Astrocyte (in vitro differentiated cells and primary cell): ENCODE measurements around the gene ZNF23.

Source experiments
- EZH2 ChIP-seq: IDR thresholded peaks from 2 replicates; pipeline ENCODE4 v1.6.1; 2012; ENCODE audit warnings: mild to moderate bottlenecking, low read length, inconsistent platforms; ENCODE audit not compliant: insufficient read depth
- TF ChIP-seq, protein P1 (sequence below): IDR thresholded peaks from 2 replicates; pipeline ENCODE4 v1.5.1; 2011; ENCODE audit warnings: low read depth, mild to moderate bottlenecking, inconsistent platforms, low read length, moderate library complexity; ENCODE audit not compliant: insufficient read depth

DNA sequence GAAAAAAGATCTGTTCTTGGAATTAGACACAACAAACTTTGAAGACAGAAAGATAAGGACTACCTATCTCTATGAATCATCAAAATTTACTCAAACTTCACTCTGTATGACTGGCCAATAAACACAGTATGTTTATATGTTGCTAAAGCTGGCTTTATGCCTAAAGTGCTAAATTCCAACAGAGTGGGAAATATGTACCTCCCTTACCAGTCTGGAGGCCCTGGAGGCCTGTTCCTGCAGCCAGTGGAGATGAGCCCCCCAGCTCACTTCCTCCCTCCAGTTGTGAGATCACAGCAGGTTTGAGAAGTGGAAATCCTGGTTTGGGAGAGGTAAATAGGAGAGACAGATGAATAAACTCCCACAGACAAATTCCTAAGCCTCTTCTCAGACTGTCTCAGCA is 9.0 kb downstream of the ZNF23 start:
- TF ChIP-seq, protein P1, sequence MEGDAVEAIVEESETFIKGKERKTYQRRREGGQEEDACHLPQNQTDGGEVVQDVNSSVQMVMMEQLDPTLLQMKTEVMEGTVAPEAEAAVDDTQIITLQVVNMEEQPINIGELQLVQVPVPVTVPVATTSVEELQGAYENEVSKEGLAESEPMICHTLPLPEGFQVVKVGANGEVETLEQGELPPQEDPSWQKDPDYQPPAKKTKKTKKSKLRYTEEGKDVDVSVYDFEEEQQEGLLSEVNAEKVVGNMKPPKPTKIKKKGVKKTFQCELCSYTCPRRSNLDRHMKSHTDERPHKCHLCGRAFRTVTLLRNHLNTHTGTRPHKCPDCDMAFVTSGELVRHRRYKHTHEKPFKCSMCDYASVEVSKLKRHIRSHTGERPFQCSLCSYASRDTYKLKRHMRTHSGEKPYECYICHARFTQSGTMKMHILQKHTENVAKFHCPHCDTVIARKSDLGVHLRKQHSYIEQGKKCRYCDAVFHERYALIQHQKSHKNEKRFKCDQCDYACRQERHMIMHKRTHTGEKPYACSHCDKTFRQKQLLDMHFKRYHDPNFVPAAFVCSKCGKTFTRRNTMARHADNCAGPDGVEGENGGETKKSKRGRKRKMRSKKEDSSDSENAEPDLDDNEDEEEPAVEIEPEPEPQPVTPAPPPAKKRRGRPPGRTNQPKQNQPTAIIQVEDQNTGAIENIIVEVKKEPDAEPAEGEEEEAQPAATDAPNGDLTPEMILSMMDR = no peak
- TF ChIP-seq EZH2 = no peak
